SH-SY5Y (cell line): Measurements from ENCODE around the gene GNPTG.

Source experiments
- GATA2 ChIP-seq: IDR thresholded peaks from 2 replicates; pipeline ENCODE4 v1.6.1; 2011; ENCODE audit warnings: mild to moderate bottlenecking, low read depth, low read length
- GATA3 ChIP-seq: IDR thresholded peaks from 2 replicates; pipeline ENCODE4 v1.6.1; 2011; ENCODE audit warnings: low read depth, mild to moderate bottlenecking, low read length, moderate library complexity

DNA sequence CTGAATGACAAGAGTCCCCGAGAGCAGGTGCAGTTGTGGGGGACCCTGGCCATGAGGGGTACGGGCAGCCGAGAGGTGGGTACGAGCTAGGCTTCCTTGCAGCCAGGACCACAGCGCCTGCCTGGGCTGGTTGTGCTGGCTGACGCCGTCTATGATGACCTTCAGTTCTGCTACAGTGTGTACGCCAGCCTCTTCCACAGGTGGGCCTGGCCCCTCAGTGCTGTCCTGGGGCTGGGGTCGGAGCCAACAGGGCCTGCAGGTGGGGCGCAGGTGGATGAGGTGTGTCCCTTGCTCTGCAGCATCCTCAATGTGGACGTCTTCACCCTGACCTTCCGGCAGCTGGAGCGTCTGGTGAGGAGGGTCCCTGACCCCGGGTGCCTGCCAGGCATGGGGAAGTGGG lies 7.2 kb upstream of the GNPTG start:
- TF ChIP-seq GATA2, result no peak
- no peak for TF ChIP-seq GATA3
